ENCODE data around the gene CD200R1L. TPM values are rescaled to one million over a fixed set of nuclear protein-coding genes. Genes with fewer than 3 reads are reported as not detected.

CD200R1L gene
- total and polyA plus RNA-seq, 9 of the 15 experiments (the other 6 are each of a cell fraction or from before 2014, with no cell fraction given) = not detected

- no peak for TF ChIP-seq ZNF398 (CRISPR knock-in tag; IDR thresholded peaks at IDR 0.05)
- TF ChIP-seq ID3 (CRISPR knock-in tag; IDR thresholded peaks at IDR 0.05) = no peak
- TF ChIP-seq ID3 (tag; IDR thresholded peaks at IDR 0.05) = no peak
- no peak for TF ChIP-seq PTBP1 (IDR thresholded peaks at IDR 0.05; ENCODE audit: low read depth, low read length)
- peak; percentile 59 for TF ChIP-seq DPF2 (IDR thresholded peaks at IDR 0.05)
- TF ChIP-seq CREB3 (tag; conservative IDR thresholded peaks at IDR 0.05; ENCODE audit: low read depth) = peak; percentile 14; the same call in 1 of the 2 replicates
- no peak for TF ChIP-seq TAF15 (IDR thresholded peaks at IDR 0.05; ENCODE audit: low read depth, low read length)
- no peak for TF ChIP-seq BRD4 (IDR thresholded peaks at IDR 0.05)
- TF ChIP-seq CC2D1A (IDR thresholded peaks at IDR 0.05) = no peak
- peak in 1 of 2 experiments; percentile 93; a peak in 2 of 4 replicates for TF ChIP-seq ZNF318 (IDR thresholded peaks at IDR 0.05; ENCODE audit: borderline replicate concordance in 1 of 2, low read depth in 1 of 2)
Observed at GRCh38 chr3:112770032-112770626, 76.5 kb downstream of the CD200R1L start (continued).
